Measurements from ENCODE around the gene GPC4. TPM values are rescaled to one million over a fixed set of nuclear protein-coding genes. Genes with fewer than 3 reads are reported as not detected.

Gene GPC4
- 10 to 100 TPM; 49.2 to 59.1 (median 54.8) TPM for polyA plus RNA-seq (ENCODE audit: insufficient read depth in 1 of 5, insufficient read length in 5 of 5, low replicate concordance in 1 of 5)
- long read RNA-seq, donor 1, full-length matches to known transcripts, result 16 of 16 reads
- long read RNA-seq, donor 1, partial matches to known transcripts, result 0 of 16 reads
- long read RNA-seq, donor 1, other reads (novel, unspliced or antisense), result 0 of 16 reads
- long read RNA-seq, donor 2, full-length matches to known transcripts, result 8 of 8 reads
- long read RNA-seq, donor 2, partial matches to known transcripts, result 0 of 8 reads
- long read RNA-seq, donor 2, other reads (novel, unspliced or antisense), result 0 of 8 reads
- long read RNA-seq, donor 3, full-length matches to known transcripts, result 9 of 9 reads
- long read RNA-seq, donor 3, partial matches to known transcripts, result 0 of 9 reads
- long read RNA-seq, donor 3, other reads (novel, unspliced or antisense), result 0 of 9 reads
- long read RNA-seq, donor 4, full-length matches to known transcripts, result 6 of 6 reads
- long read RNA-seq, donor 4, partial matches to known transcripts, result 0 of 6 reads
- long read RNA-seq, donor 4, other reads (novel, unspliced or antisense), result 0 of 6 reads
- long read RNA-seq, donor 5, full-length matches to known transcripts, result 13 of 13 reads
- long read RNA-seq, donor 5, partial matches to known transcripts, result 0 of 13 reads
- long read RNA-seq, donor 5, other reads (novel, unspliced or antisense), result 0 of 13 reads
- long read RNA-seq, donor 6, full-length matches to known transcripts, result 14 of 14 reads
- long read RNA-seq, donor 6, partial matches to known transcripts, result 0 of 14 reads
- long read RNA-seq, donor 6, other reads (novel, unspliced or antisense), result 0 of 14 reads
- long read RNA-seq, donor 7, full-length matches to known transcripts, result 14 of 14 reads
- long read RNA-seq, donor 7, partial matches to known transcripts, result 0 of 14 reads
- long read RNA-seq, donor 7, other reads (novel, unspliced or antisense), result 0 of 14 reads
- long read RNA-seq, donor 8, full-length matches to known transcripts, result 4 of 4 reads
- long read RNA-seq, donor 8, partial matches to known transcripts, result 0 of 4 reads
- long read RNA-seq, donor 8, other reads (novel, unspliced or antisense), result 0 of 4 reads

- peak; percentile 63 to 71 for DNase-seq
These were observed at the start of gene GPC4 for GRCh38 chrX:133415276-133416105. GPC4 (minus strand) TSS chrX:133415489; CDS start chrX:133414965, 524 bp downstream.

DNA sequence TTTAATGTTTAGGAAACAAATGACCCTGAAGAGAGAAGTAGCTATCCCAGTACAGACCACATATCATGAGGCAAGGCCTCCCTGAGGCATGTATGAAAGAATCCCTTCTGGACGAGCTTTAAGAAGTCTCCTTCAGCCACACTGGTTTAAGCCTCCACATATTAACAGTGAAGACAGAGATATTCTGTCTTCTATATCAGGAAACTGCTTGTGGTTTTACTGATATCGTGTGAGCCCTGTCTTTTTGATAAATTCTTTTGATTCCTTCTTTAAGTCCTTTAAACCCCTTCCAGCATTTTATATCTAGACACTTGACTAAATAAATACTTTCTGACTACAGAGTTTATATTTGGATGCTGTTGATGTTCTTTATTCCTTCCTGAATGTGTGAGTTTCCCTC is 45.9 kb upstream of the GPC4 start:
- no peak for DNase-seq

- DNase-seq, result no peak
These were observed 39.6 kb upstream of the GPC4 start for GRCh38 chrX:133454924-133455323.

- no peak for DNase-seq
These were observed 39.2 kb upstream of the GPC4 start for GRCh38 chrX:133454491-133454914.

DNA sequence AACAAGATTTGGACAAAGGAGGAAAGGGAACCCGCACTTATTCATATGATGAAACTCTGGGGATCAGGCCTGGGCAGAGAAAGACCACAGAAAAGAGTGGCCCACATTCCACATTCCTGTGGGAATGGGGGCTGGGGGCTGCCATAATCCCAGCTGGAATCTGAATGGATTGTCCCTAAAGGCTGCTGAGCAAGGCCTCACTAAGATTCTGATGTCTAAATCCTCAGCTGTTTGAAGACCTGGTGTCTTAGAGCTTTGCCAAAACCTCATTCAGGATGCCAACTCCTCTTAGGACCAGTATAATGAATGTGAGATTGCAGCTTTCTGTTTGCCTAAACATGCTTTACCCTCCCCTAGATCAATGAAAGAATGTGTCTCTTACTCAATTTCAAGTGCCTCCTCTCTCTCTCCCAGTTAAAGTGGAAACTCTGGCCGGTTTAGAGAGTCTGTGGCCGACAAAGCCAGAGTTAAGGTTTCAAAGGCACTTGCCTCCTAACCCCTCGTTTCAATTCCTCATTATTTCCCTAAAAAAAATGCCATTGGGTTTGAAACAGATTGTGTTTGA is 33.3 kb upstream of the GPC4 start:
- DNase-seq, result no peak

DNA sequence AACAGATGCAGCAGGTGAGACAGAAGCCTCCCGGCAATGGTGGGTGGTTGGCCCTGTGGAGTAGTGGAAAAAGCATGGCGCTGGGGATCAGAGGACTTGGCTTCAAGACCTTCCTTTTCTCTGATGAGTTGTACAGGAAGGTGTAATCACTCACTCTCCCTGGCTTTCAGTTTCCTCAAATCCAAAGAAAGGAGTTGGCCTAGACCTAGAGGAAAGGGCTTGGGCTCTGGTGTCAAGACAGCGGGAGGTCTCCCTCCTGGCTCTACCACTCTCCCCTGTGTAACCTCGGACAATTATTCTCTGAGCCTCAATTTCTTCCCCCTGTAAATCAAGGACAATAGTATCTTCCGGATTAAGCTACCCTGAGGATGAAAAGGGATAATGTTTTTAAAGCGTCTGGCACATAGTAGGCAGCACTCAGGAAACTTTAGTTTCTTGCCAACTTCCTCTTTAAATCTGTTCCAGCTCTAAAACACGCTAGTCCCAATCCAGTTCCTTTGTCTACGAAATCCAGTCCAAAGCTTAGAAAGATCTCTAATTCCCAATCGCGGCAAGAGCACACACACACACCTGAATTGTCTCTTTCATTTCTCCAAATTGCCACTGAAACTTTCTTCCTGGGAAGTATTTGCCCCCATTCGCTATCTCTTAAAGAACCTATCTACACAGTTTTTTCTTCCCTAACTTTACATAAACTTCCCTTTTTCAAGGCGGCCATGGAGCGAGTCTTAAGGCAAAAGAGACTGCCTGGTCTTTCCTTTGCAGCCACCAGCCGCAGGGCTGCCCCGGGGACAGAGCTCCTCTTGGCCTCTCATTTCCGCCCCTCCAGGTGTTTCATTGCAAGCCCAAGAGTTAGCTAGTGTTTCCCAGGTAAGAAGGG is 29.9 kb upstream of the GPC4 start:
- peak in 1 of 2 donors; percentile 14 for DNase-seq

DNA sequence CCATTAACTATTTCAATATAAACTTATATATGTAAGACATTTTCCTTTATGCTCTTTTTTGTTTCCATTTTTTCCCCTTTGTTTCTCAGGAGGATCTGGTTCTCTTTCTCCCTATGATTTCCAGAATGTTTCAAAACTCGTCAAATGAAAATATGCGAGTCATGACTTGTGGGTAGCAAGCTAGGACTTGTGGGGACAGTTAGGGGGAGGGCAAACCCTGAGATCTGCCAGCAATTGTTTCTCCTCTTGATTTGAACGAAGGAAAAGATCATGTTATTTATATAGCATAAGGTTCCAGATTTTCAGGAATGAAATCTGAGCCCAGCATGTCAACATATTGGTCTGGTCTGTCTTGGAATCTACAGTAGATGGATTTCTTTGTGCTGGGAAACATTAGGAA is 28.9 kb upstream of the GPC4 start:
- no peak for DNase-seq

DNA sequence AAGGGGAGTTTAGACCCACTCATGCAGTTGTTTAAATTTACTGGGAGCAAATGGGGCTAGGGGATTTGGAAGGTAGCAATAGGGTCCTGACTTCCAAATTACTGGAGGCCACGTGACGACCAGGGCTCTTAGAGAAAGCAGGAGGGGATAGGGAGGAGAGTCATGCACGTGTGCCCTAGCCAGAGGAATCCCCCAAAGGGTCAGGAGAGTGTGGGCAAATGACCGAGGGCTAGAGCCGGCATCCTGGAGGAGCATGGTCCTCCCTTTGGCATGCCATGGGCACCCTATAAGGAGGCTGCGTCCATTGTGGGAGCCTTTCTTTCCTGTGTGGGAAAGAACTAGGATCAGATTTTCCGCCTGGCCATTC is 25.5 kb upstream of the GPC4 start:
- no peak for DNase-seq

- no peak for DNase-seq
These were observed 24.9 kb upstream of the GPC4 start for GRCh38 chrX:133440081-133440796.

GRCh38 chrX:133437766-133438165 is 22.5 kb upstream of the GPC4 start:
- no peak for DNase-seq

- DNase-seq, result no peak
These were observed 22.1 kb upstream of the GPC4 start for GRCh38 chrX:133437356-133437755.

- no peak for DNase-seq
These were observed 20.3 kb upstream of the GPC4 start for GRCh38 chrX:133435544-133436124.

- no peak for DNase-seq
These were observed 19.0 kb upstream of the GPC4 start for GRCh38 chrX:133434197-133434820.

GRCh38 chrX:133419911-133420310 is 4.6 kb upstream of the GPC4 start:
- no peak for DNase-seq

- no peak for DNase-seq
These were observed 3.3 kb upstream of the GPC4 start for GRCh38 chrX:133418588-133418987.

DNA sequence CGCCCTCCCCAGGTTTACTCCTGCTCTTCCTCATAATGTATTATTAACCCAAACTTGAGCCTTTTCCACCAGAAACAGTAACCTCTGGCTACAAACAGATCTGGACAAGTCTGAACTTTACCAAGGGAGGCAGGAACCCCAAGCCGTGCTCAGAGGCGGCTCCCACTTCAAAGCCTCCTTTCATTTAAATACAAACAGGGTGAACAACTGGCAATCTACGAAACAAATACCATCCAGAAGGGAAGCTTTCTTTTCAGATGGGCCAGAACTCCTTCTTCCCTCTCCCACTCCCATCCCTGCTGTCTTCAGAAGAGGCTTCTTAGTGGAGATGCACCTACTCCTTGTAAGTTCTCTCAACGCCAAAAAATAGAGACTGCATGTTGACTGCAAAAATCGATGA is 2.1 kb upstream of the GPC4 start:
- DNase-seq, result no peak

- DNase-seq, result peak in 1 of 2 donors; percentile 19
These were observed 648 bp downstream of the GPC4 start for GRCh38 chrX:133414406-133415275.
